Activated T-cell treated with anti-CD3 and anti-CD28 coated beads, Interleukin-2, amount 50 U/mL, for 72 hours (primary cell): ENCODE measurements around the gene MAN1C1. TPM values are rescaled to one million over a fixed set of nuclear protein-coding genes. Genes with fewer than 3 reads are reported as not detected.

ENCODE experiments used
- ATAC-seq, 2 donors: fragments of 150-1000 bp; cut with Tn5 transposase; replicated peaks in 1 of 2; 2 replicates each; pipeline ENCODE4 v1.10.0; 2021; ENCODE audit warnings: moderate library complexity in 2 of 2, mild to moderate bottlenecking in 1 of 2
- DNase-seq, 2 donors: peaks; one replicate each; pipeline ENCODE4 v3.0.0; 2021 to 2022; ENCODE audit warnings: mixed read lengths in 1 of 2
- H3K27ac Mint-ChIP-seq: one replicate; pipeline ENCODE4 v1.8.0; 2022; ENCODE audit warnings: mild to moderate bottlenecking, moderate library complexity, mixed read lengths
- H3K27me3 Mint-ChIP-seq: one replicate; pipeline ENCODE4 v1.8.0; 2022; ENCODE audit warnings: low read depth, mixed read lengths
- H3K36me3 Mint-ChIP-seq, 2 donors: one replicate each; pipeline ENCODE4 v1.8.0; 2022; ENCODE audit warnings: mixed read lengths in 2 of 2, mild to moderate bottlenecking in 1 of 2; ENCODE audit not compliant: insufficient read depth in 2 of 2
- H3K4me1 Mint-ChIP-seq: one replicate; pipeline ENCODE4 v1.8.0; 2022; ENCODE audit warnings: low read depth, mixed read lengths
- H3K4me3 Mint-ChIP-seq, 2 donors: one replicate each; pipeline ENCODE4 v1.8.0; 2022; ENCODE audit warnings: mild to moderate bottlenecking in 2 of 2, mixed read lengths in 2 of 2, moderate library complexity in 2 of 2
- H3K9me3 Mint-ChIP-seq, 2 donors: one replicate each; pipeline ENCODE4 v1.8.0; 2022; ENCODE audit warnings: mixed read lengths in 2 of 2
- total RNA-seq, 2 donors: library from RNA; stranded (reverse); gene quantifications; one replicate each; pipeline ENCODE4 v1.2.3, GENCODE V29; 2022

The MAN1C1 gene
- total RNA-seq, 2 donors from 2014 or later, result 9.4 to 13.3 TPM

DNA sequence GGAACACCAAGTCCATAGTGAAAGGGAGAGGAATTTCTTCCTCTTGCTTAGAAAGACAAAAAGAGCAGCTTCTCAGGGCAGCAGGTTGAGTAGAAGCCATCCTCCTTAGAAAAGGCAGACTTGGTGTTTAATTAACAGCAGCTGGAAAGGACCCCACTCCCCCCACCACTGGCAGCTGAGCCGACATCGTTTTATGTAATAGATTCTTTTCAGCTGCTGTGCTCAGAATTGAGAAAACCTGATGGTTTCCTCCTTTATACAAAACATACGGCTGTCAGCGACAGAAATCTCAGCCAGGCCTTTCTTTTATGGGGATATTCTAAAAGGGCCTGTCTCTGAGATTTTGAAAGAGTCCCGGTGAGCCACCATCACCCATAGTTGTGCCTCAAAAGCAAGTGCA is 49.9 kb downstream of the MAN1C1 start:
- DNase-seq, result no peak
- no peak for ATAC-seq

DNA sequence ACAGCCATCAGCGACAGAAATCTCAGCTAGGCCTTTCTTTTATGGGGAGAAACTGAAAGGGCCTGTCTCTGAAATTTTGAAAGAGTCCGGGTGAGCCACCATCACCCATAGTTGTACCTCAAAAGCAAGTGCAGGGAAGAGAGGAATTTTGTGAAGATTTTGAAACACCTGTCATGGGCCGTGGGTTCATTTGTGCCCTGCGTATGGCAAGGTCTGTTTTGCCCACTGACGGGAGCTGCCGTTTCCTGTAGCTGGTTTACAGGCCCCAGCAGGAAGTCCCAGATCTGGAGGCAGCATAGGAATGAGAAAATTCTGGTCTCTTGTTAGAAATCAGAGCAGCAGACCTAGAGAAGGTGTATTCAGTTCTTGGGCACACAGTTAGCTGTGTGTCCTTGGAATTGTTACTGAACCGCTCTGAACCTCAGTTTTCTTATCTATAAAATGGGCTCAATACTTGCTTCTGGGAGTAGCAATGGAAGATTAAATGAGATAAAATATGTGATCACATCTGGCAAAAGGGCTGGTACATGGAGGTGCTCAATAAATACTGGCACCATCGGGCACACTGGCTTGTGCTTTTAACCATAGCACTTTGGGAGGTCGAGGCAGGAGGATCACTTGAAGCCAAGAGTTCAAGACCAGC is 52.5 kb downstream of the MAN1C1 start:
- H3K36me3 Mint-ChIP-seq, result peaks cover 2 to 3% of the 10 kb centered on the region in 2 donors
- no peaks in the 10 kb centered on the region for H3K9me3 Mint-ChIP-seq
- H3K4me3 Mint-ChIP-seq, result peak overlapping the region; percentile 35 to 45
- no peak for ATAC-seq
- H3K27me3 Mint-ChIP-seq, result peaks cover 6% of the 10 kb centered on the region
- H3K4me1 Mint-ChIP-seq, result peaks cover 68% of the 10 kb centered on the region
- DNase-seq, result no peak
- H3K27ac Mint-ChIP-seq, result peak overlapping the region; percentile 18

More for the DNA sequence above, 49.9 kb downstream of the MAN1C1 start:
- H3K36me3 Mint-ChIP-seq, result peaks cover under 1 to 2% of the 10 kb centered on the region in 2 donors
- peaks cover 56% of the 10 kb centered on the region for H3K4me1 Mint-ChIP-seq
- peak overlapping the region; percentile 31 to 48 for H3K4me3 Mint-ChIP-seq
- H3K27ac Mint-ChIP-seq, result peak overlapping the region; percentile 11
- peaks cover 6% of the 10 kb centered on the region for H3K27me3 Mint-ChIP-seq
- H3K9me3 Mint-ChIP-seq, result no peaks in the 10 kb centered on the region

DNA sequence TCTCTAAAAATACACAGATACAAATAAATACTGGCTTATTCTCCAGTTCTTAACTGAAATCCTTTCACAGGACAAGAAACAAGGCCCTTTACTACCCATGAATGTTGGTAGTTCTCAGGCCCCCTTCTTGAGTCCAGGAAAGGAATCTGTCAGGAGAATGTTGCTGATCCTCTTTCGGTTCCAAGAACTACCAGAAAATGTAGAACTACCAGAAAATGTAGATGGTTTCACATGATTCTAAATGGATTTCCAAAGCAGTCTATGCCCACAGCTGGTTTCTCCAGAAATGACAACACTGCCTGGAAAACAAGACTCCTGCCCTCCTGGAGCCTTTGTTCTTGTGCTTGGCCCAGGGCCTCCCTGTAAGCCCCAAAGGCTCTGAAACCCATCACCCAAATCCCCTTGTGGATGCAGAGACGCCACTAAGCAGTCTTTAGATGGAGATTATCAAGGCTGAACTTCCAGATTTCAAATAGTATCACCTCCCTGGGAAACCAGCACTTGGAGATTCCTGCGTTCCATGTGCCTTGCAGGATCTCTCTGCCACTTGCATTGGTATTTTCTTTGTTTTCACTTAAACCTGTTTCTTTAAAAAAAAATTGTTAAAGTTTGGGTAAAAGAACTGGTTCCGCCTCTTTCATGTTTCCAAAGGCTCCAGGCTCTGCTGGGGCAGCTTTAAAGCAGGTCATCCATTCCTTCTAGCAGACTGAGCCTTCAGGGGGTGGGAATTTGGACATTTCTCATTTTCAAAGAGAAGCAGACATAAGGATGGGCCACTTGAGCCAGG is 53.4 kb downstream of the MAN1C1 start:
- no peak overlapping the region for H3K27ac Mint-ChIP-seq
- no peak overlapping the region for H3K4me3 Mint-ChIP-seq

DNA sequence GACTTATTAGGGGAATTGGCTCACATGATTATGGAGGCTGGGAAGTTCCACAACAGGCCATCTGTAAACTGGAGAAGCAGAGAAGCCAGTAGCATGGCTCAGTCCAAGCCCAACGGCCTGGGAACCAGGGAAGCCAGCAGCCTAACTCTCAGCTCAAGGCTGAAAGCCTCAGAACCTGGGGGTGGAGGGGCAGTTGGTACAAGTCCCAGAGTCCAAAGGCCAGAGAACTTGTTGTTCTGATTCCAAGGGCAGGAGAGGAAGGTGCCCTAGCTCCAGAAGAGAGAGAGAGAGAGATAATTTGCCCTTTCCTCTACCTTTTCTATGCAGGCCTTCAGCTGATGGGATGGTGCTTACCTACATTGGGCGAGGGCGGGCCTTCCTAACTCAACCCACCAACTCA is 55.3 kb downstream of the MAN1C1 start:
- peaks cover 2 to 3% of the 10 kb centered on the region in 2 donors for H3K36me3 Mint-ChIP-seq
- H3K27me3 Mint-ChIP-seq, result peaks cover 6% of the 10 kb centered on the region
- peaks cover 83% of the 10 kb centered on the region for H3K4me1 Mint-ChIP-seq
- DNase-seq, result no peak
- no peak for ATAC-seq
- no peaks in the 10 kb centered on the region for H3K9me3 Mint-ChIP-seq
- H3K27ac Mint-ChIP-seq, result no peak overlapping the region
- no peak overlapping the region for H3K4me3 Mint-ChIP-seq

More for the DNA sequence above, 53.4 kb downstream of the MAN1C1 start:
- H3K4me1 Mint-ChIP-seq, result peaks cover 77% of the 10 kb centered on the region
- H3K36me3 Mint-ChIP-seq, result peaks cover 2 to 3% of the 10 kb centered on the region in 2 donors
- H3K27me3 Mint-ChIP-seq, result peaks cover 6% of the 10 kb centered on the region
- no peaks in the 10 kb centered on the region for H3K9me3 Mint-ChIP-seq
- DNase-seq (no peak), ATAC-seq (no peak)

DNA sequence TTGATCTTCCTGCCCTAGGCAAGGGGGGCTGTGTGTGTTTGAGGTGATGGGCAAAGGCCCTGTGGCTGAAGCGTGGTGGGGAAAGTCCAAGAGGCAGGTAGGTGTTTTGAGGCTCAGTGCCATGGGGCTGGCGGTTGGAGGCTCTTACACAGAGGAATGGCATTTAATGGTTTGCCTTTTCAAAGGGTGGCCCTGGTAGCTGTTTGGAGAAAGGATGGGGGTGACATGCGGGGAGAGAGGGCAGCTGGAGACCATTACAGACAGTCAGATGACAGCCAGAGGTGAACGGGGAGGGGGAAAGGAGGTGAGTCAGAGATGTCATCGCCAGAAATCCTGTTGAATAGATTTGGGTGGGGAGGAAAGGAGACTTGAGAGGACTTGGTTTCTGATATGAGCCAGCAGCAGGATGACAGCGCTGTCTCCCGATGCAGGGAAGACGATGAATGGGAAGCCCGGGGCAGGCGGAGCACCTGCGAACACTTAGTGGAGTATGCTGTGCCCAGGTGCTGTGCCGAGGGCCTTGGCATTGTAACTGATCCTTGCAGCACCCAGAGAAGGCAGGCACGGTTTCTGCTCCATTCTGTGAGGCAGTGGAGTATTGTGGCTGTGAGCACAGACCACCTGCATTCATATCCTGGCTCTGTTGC is 56.3 kb downstream of the MAN1C1 start:
- peaks cover 2 to 3% of the 10 kb centered on the region in 2 donors for H3K36me3 Mint-ChIP-seq
- no peak overlapping the region for H3K27ac Mint-ChIP-seq

DNA sequence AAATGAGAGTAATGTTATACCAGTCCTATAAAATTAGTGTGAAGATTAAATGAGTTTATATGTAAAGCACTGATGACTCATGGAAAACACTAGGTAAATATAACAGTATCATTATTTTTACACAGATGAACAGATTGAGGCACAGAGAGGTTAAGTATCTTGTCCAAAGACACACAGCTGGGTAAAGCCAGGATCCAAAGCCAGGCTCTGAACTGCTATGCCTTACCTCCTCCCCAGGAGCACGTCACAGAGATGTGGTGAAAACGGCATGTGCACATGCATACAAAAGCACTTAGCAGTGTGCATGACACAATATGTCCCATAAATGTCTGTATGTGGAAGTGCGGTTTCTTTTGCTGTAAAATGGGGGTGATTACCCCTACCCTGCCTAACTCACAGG is 56.9 kb downstream of the MAN1C1 start:
- H3K27me3 Mint-ChIP-seq, result peaks cover 16% of the 10 kb centered on the region
- H3K9me3 Mint-ChIP-seq, result no peaks in the 10 kb centered on the region
- H3K27ac Mint-ChIP-seq, result no peak overlapping the region
- H3K36me3 Mint-ChIP-seq, result peaks cover 2 to 3% of the 10 kb centered on the region in 2 donors
- peak overlapping the region in 1 of 2 donors; percentile 62 for H3K4me3 Mint-ChIP-seq
- DNase-seq, result peak in 1 of 2 donors; percentile 21
- peaks cover 83% of the 10 kb centered on the region for H3K4me1 Mint-ChIP-seq
- ATAC-seq, result no peak

More for the DNA sequence above, 56.3 kb downstream of the MAN1C1 start:
- ATAC-seq (no peak), DNase-seq (peak in 1 of 2 donors; percentile 19)
- peaks cover 14% of the 10 kb centered on the region for H3K27me3 Mint-ChIP-seq
- H3K9me3 Mint-ChIP-seq, result no peaks in the 10 kb centered on the region
- peak overlapping the region; percentile 1 to 3 for H3K4me3 Mint-ChIP-seq
- peaks cover 83% of the 10 kb centered on the region for H3K4me1 Mint-ChIP-seq

DNA sequence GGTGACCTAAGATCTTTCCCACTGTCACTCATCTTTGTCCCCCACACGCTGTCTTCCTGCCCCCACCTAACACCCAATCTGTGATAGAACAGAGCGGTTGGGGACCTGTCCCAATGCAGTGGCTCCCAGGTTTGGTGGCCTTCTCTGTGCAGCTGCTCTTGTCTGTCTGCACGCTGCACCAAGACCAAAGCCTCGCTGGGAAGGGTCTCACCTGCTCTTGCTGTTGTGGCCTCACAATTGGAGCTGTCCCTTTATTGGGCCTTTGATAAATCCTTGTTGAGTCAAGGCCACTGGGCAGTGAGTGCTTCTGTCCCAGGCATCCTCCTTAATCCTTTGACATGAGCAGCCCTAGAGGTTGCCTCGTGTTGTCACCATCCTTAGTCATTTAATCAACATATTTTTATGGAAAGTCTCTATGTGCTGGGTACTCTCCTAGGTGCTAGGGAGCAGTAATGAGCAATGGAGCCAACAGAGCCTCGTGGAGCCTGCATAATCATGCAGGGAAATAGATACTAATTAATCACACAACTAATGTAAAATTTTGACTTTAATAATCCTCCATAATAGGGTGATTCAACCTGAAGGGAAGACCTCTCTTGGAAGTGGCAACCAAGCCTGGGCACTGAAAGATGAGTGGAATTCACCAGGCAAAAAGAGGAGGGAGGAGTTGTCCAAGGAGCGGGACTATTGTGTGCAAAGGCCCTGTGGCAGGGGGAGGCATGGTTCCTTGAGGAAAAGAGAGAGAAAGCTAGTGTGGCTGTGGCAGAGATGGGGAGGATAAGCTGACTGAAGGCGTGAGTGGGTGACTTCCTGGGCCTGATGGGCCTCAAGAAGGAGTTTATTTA is 57.6 kb downstream of the MAN1C1 start:
- Mint-ChIP-seq H3K27ac (peak overlapping the region; percentile 76), H3K4me3 (peak overlapping the region; percentile 59 to 62), H3K9me3 (no peaks in the 10 kb centered on the region), H3K4me1 (peaks cover 84% of the 10 kb centered on the region), H3K36me3 (peaks cover under 1 to 3% of the 10 kb centered on the region in 2 donors), H3K27me3 (peaks cover 23% of the 10 kb centered on the region)
- DNase-seq (no peak), ATAC-seq (no peak)

DNA sequence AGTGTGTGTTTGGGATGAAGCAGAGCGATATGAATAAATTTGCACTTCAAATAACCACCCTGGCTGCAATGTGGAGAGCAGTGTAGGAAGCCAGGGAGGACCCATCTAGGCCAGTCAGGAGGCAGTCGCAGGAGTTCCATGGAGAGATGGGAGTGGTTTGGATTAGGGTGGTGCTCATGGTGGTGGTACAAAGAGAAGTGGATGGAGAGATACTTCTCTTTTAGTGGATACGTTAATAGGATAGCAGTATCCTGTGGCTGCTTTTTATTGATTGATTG is 58.2 kb downstream of the MAN1C1 start:
- DNase-seq (no peak), ATAC-seq (no peak)
- peaks cover 0 to 3% of the 10 kb centered on the region in 2 donors for H3K36me3 Mint-ChIP-seq
- H3K9me3 Mint-ChIP-seq, result no peaks in the 10 kb centered on the region
- H3K27ac Mint-ChIP-seq, result peak overlapping the region; percentile 76
- peaks cover 82% of the 10 kb centered on the region for H3K4me1 Mint-ChIP-seq
- H3K27me3 Mint-ChIP-seq, result peaks cover 23% of the 10 kb centered on the region
- peak overlapping the region; percentile 59 to 62 for H3K4me3 Mint-ChIP-seq

DNA sequence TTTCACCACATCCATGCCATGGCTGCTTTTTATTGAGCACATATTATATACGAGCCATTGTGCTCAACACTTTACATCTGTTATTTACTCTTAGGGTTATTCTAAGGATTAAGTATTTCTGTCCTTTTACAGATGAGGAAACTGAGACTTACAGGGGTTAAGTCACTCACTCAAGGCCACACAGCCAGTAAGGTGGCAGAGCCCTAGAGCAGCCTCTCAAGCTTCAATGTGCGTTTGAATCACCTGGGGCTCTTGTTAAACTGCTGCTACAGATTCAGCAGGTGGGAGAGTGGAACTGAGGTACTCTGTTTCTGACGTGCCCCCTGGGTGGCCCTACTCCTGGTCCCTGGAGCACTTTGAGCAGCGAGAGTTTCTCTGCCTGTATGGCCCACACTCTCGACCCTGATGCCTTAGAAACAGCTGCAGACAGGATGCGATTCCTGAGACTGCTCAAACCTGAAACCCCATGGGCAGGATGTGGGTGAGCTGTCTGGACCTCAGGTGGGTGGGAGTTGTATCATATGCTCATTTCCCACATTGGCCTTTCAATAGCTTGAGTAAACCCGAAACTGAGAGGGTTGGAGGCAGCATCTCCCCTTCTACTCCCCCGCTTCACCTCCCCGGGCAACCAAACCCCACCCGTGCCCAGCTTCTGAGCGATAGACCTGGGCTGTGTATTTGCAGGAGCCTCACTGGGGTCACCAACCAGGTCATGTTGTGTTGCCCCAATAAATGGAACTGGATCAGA is 59.3 kb downstream of the MAN1C1 start:
- peaks cover 2 to 3% of the 10 kb centered on the region in 2 donors for H3K36me3 Mint-ChIP-seq
- no peaks in the 10 kb centered on the region for H3K9me3 Mint-ChIP-seq
- peak overlapping the region; percentile 75 to 76 for H3K4me3 Mint-ChIP-seq
- H3K27ac Mint-ChIP-seq, result no peak overlapping the region
- DNase-seq (peak; percentile 91 to 93), ATAC-seq (peak; percentile 92 to 93)
- peaks cover 78% of the 10 kb centered on the region for H3K4me1 Mint-ChIP-seq
- H3K27me3 Mint-ChIP-seq, result peaks cover 23% of the 10 kb centered on the region

DNA sequence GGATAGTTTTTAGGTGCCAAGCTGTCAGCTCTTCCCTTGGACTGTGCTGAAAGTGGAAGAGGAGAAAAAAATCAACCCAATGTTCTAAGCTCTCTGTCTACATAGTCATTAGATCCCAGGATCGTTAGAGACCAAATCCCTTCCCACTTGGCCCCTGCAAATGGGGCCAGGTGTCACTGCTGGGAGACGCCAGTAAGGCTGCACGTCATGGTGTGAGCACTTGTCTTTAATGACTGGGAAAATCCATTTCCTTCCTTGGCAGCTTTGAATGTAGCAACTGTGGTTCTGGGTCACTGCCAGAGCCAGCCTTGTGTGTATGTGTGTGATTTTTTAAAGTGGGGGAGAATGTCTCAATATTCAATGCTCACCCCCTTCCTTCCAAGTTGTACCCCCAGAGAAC is 59.9 kb downstream of the MAN1C1 start:
- Mint-ChIP-seq H3K9me3 (no peaks in the 10 kb centered on the region), H3K27ac (no peak overlapping the region), H3K27me3 (peaks cover 23% of the 10 kb centered on the region), H3K4me3 (peak overlapping the region; percentile 75 to 76), H3K4me1 (peaks cover 77% of the 10 kb centered on the region), H3K36me3 (peaks cover 2% of the 10 kb centered on the region in 2 donors)
- no peak for DNase-seq
- peak in 1 of 2 donors; percentile 29 for ATAC-seq

DNA sequence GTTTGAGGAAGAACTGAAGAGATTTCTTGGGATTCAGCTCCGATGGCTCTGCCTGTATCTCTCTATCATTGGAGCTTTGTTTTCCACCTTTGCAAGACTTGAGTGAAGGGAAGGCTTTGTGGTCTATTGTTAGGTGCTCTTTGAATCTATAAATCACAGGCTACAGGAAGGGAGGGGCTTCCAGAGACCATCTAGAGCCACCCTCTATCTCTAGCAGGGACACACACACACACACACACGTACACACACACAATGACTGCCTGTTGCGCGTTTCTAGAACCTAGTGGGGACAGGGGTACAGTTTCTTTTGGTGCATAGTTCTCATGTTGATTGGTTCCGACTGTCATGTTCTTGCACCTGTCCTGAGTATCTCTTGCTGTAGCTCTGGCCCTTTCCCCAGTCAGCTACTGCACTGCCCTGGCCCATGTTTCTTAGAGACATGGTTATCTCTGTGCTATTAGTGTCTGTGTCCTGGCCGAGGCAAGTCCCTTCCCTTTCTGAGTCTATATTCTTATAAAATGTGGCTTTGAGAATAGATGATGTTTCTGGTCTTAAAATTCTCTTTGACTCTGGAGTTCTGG is 60.7 kb downstream of the MAN1C1 start:
- Mint-ChIP-seq H3K4me1 (peaks cover 69% of the 10 kb centered on the region), H3K36me3 (peaks cover 0 to 2% of the 10 kb centered on the region in 2 donors), H3K27ac (no peak overlapping the region), H3K9me3 (no peaks in the 10 kb centered on the region), H3K27me3 (peaks cover 23% of the 10 kb centered on the region), H3K4me3 (peak overlapping the region; percentile 75 to 76)
- ATAC-seq, result no peak
- no peak for DNase-seq

DNA sequence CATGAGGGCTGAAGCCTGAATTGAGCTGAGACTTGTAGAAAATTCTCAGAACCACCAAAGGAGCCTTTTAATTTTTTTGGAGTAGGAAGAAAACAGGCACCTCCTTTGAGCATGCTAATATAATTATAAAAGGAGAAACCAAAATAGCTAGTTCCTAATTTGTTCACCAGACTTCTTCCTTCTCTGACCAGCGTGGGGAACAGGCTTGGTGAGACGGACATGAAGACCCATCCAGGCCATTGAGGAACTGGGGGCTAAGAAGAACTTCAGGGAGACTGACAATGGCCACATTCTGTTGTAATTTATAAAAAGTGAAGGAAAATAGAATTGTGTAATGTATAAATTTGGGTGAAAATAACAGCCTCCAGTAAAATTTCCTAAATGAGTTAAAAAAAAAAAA is 62.6 kb downstream of the MAN1C1 start:
- DNase-seq (no peak), ATAC-seq (no peak)
- Mint-ChIP-seq H3K27ac (no peak overlapping the region), H3K4me1 (peaks cover 50% of the 10 kb centered on the region), H3K4me3 (peak overlapping the region in 1 of 2 donors; percentile 33), H3K27me3 (peaks cover 23% of the 10 kb centered on the region), H3K36me3 (peaks cover 0 to 2% of the 10 kb centered on the region in 2 donors), H3K9me3 (no peaks in the 10 kb centered on the region)
